Brain microvascular endothelial cell (primary cell): ENCODE measurements around the gene SPIN2B.
"Not testable (repeated sequence)": the region's sequence is repeated elsewhere in the genome, so short reads cannot be mapped to it uniquely, and the experiment has no call there.

ENCODE experiments used
- DNase-seq: peaks from one replicate; pipeline ENCODE4 v3.0.0-alpha.2; 2020
- H3K27ac ChIP-seq: fragments of 250-450 bp; sonication (Bioruptor Pico); 2 replicates; pipeline ENCODE4 v1.5.1; 2020; ENCODE audit warnings: mild to moderate bottlenecking, moderate library complexity
- H3K27me3 ChIP-seq: fragments of 250-450 bp; sonication (Bioruptor Pico); replicated peaks from 2 replicates; pipeline ENCODE4 v1.5.1; 2020; ENCODE audit warnings: mild to moderate bottlenecking
- H3K36me3 ChIP-seq: fragments of 250-450 bp; sonication (Bioruptor Pico); replicated peaks from 2 replicates; pipeline ENCODE4 v1.5.1; 2020; ENCODE audit warnings: mild to moderate bottlenecking
- H3K4me3 ChIP-seq: 2 replicates; pipeline ENCODE4 v1.5.1; 2011; ENCODE audit warnings: low read depth, mild to moderate bottlenecking, control low read depth, low read length, moderate library complexity
- in situ Hi-C: cut with HindIII; loops from 2 replicates; pipeline ENCODE4 v1.10.0; 2017; ENCODE audit warnings: low sequenced_read_pairs, low pct_ligation_motif_present
- TF ChIP-seq, protein P1 (sequence below): IDR thresholded peaks from 2 replicates; pipeline ENCODE4 v1.5.1; 2011; ENCODE audit warnings: low read depth, mild to moderate bottlenecking, moderate library complexity, low read length, control low read depth, inconsistent platforms; ENCODE audit errors: missing control alignments

SPIN2B gene

DNA sequence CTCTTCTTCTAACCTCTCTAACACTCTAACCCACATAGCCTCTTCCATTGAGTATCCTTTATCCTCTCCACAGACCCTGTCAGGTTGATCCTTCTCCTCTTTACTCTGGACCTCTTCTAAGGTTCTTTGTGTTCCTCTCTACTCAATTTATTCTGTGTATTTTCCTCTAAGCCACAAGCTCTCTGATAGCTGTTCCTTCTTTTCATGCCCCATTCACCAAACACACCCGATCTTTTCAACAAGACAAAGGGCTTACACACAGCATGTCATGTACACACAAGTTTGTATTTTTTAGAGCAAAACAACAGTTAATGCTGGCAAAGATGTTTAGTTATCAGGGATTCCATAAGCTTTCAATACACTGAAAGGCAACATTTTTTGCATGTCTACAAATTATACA is 1.9 kb downstream of the SPIN2B start:
- H3K4me3 ChIP-seq, result no peak overlapping the region
- H3K36me3 ChIP-seq, result no peaks in the 10 kb centered on the region
- H3K27me3 ChIP-seq, result no peaks in the 10 kb centered on the region
- in situ Hi-C loops, result no loop called here
- DNase-seq, result no peak
- TF ChIP-seq, protein P1, sequence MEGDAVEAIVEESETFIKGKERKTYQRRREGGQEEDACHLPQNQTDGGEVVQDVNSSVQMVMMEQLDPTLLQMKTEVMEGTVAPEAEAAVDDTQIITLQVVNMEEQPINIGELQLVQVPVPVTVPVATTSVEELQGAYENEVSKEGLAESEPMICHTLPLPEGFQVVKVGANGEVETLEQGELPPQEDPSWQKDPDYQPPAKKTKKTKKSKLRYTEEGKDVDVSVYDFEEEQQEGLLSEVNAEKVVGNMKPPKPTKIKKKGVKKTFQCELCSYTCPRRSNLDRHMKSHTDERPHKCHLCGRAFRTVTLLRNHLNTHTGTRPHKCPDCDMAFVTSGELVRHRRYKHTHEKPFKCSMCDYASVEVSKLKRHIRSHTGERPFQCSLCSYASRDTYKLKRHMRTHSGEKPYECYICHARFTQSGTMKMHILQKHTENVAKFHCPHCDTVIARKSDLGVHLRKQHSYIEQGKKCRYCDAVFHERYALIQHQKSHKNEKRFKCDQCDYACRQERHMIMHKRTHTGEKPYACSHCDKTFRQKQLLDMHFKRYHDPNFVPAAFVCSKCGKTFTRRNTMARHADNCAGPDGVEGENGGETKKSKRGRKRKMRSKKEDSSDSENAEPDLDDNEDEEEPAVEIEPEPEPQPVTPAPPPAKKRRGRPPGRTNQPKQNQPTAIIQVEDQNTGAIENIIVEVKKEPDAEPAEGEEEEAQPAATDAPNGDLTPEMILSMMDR, result no peak
- no peak overlapping the region for H3K27ac ChIP-seq

DNA sequence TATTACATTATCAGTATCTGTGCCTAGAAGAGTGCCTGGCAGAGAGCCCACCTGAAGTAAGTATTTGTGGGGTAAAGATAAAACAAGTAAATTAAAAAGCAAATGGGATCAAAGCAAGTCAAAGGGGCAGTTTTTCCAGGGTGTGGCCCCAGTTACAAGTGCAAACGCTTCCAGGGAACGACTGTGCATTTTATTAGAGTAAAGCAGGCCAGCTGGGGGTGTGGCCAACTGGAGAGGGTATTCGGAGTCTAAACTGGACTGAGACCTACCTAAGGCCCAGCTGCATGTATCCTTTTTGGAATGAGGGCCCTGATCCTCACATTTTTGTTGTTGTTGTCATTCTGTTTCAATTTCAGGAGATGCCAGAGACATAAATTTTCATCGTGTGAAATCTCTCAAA is 3.8 kb downstream of the SPIN2B start:
- H3K27ac ChIP-seq, in situ Hi-C loops, H3K36me3 ChIP-seq, H3K27me3 ChIP-seq, DNase-seq, H3K4me3 ChIP-seq: not testable (repeated sequence)

DNA sequence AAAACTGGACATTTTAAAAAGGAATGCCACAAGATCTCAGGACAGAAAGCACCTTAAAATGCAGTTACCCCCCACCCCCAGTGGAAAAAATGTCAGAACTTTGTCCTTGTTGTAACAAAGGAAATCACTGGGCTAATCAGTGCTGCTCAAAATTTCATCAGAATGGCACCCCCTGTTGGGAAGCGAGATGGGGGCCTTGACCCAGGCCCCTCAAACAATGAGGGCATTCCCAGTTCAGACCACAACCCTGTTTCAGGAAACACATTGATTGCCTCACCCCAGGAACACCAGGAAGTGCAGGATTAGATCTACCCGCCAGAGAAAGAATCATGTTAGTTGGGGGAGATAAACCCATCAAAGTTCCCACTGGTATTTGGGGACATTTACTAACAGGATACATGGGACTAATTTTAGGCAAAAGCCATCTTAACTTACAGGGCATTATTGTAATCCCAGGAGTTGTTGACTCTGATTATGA is 16.4 kb downstream of the SPIN2B start:
- in situ Hi-C loops, result no loop called here
- Histone ChIP-seq H3K4me3 (no peak overlapping the region), H3K27ac (no peak overlapping the region), H3K27me3 (no peaks in the 10 kb centered on the region), H3K36me3 (no peaks in the 10 kb centered on the region)
- TF ChIP-seq, protein P1, result no peak
- DNase-seq, result no peak

DNA sequence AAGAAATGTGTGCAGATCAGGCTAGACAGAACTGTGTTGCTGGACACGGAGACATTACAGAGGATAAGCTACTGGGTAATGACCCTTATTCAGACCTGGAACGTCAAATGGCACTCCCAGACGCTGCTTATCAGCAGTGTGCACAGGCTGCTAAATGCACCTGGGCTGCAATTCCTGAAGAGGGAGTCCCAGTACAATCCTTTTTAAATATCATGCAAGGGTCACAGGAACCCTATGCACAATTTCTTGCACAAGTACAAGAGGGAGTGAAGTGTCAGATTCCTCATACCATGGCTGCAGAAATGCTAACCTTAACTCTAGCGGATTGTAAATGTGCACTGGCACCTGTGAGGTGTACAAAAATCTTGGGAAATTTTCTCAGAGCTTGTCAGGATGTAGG is 16.9 kb downstream of the SPIN2B start:
- H3K27ac ChIP-seq, result no peak overlapping the region
- DNase-seq, result no peak
- H3K36me3 ChIP-seq, result no peaks in the 10 kb centered on the region
- no peaks in the 10 kb centered on the region for H3K27me3 ChIP-seq
- in situ Hi-C loops, result no loop called here
- no peak overlapping the region for H3K4me3 ChIP-seq
- TF ChIP-seq, protein P1, result no peak

DNA sequence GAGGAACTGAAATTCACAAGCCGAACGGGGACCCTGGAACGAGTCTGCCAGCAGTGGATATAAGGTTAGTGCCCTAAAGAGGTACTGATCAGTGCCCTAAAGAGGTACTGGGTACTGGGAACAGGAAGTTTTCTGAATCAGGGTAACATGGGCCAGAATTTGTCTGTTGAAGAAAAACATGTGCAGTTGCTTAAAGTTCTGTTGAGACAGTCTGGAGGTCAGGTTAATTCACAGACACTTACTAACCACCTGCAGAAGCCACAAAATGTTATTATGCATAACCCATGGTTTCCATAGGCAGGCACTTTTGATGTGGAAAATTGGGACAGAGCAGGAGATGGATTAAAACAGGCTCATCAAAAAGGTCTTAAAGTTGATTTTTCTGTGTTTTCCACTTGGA is 17.9 kb downstream of the SPIN2B start:
- in situ Hi-C loops, result no loop called here

DNA sequence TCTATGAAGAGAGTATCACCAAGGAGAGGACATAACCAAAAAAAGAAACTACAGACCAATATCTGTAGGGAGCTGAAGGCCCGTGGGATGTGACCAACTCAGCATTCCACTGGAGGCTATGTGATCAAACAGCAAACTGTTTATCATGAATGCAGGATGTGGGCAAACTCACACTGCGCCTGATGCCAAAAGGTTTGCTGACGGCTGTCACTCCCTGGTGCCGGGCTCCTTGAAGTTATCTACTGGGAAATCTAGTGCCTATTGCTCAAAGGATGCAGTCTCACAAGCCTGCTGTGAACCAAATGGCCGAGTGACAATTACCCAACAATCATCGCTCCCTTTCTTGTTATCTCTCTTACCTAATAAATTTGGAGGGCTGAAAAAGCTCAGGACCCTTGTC is 18.4 kb downstream of the SPIN2B start:
- H3K36me3 ChIP-seq, H3K27ac ChIP-seq, H3K27me3 ChIP-seq, H3K4me3 ChIP-seq, in situ Hi-C loops, DNase-seq: not testable (repeated sequence)

More for the DNA sequence above, 17.9 kb downstream of the SPIN2B start:
- no peak for DNase-seq
- H3K27ac ChIP-seq, result no peak overlapping the region
- H3K36me3 ChIP-seq, result no peaks in the 10 kb centered on the region
- no peaks in the 10 kb centered on the region for H3K27me3 ChIP-seq
- TF ChIP-seq, protein P1, result no peak
- no peak overlapping the region for H3K4me3 ChIP-seq

DNA sequence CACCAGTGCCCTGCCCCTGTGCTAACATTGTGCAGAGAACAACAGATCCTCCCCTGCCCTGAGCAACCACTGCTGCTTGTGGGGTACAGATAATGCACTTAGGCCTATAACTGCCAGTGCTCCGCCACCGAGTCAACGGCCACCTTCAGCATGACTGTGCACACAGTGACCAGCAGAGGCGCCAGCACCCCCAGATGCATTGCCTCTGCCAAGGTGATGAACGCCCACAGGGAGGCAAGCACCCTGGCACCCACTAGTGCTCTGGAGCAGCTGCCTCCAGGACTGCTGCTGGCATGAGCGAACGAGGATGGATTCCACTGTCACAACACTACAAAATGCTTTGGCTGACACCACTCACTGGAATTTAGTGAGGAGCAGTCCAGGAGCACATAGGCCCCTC is 38.2 kb downstream of the SPIN2B start:
- no peaks in the 10 kb centered on the region for H3K36me3 ChIP-seq
- no peaks in the 10 kb centered on the region for H3K27me3 ChIP-seq
- DNase-seq, result no peak
- TF ChIP-seq, protein P1, result no peak
- H3K27ac ChIP-seq, result no peak overlapping the region
- H3K4me3 ChIP-seq, result no peak overlapping the region
- in situ Hi-C loops, result no loop called here
